ENCODE data around the gene MACF1. TPM values are rescaled to one million over a fixed set of nuclear protein-coding genes. Genes with fewer than 3 reads are reported as not detected.
"Not testable (repeated sequence)": the region's sequence is repeated elsewhere in the genome, so short reads cannot be mapped to it uniquely, and the experiment has no call there.

The MACF1 gene
- total RNA-seq, 1 donor, result 218 TPM

DNA sequence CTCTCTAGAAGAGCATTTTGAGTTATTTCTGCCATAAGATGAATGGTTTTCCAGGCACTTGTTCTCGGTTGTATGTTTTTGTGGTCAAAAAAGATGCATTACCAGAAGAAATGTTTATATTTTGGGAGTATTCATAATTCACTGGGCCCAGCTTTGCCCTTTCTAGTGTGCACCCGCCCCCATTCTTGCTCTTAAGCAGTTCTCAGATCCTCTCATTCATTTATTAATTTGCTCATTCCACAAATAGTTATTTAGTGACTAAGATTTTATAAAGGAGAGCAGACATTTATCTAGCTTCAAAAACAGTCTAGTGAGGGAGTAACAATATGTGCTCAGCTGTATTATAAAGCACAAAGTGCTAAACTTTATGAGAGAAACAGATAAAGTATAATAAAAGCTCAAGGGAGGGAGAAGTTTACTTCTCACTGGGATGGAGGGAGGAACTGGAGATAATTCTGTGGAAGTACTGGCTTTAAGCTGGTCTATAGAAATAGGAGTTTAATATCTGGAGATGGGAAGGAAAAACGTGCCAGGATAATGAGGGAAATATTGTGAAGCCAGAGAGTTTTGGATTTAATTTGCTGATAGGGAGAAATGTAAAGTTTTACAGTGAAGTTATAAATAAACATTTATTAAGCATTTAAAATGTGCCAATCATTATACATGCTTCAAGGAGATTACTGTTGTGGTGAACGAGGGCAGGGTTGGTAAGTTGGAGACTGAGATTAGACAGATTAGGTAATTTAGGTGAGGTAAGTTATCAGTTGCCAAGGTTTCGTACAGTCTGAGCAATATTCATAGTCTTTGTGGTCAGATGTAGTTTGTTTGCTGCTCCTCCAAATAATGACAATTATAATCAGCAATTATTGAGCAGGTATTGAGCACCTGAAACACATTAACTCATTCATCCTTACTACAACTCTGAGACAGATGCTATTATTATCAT is 9.1 kb upstream of the MACF1 start:
- no peaks in the 10 kb centered on the region for H3K9me3 ChIP-seq (ENCODE audit: low read depth, low read length)
- H3K4me3 ChIP-seq (ENCODE audit: low read length), result no peak overlapping the region
- H3K4me1 ChIP-seq (ENCODE audit: insufficient read depth, low read length), result peaks cover 64% of the 10 kb centered on the region
- no peaks in the 10 kb centered on the region for H3K27me3 ChIP-seq (ENCODE audit: insufficient read depth, low read length)

DNA sequence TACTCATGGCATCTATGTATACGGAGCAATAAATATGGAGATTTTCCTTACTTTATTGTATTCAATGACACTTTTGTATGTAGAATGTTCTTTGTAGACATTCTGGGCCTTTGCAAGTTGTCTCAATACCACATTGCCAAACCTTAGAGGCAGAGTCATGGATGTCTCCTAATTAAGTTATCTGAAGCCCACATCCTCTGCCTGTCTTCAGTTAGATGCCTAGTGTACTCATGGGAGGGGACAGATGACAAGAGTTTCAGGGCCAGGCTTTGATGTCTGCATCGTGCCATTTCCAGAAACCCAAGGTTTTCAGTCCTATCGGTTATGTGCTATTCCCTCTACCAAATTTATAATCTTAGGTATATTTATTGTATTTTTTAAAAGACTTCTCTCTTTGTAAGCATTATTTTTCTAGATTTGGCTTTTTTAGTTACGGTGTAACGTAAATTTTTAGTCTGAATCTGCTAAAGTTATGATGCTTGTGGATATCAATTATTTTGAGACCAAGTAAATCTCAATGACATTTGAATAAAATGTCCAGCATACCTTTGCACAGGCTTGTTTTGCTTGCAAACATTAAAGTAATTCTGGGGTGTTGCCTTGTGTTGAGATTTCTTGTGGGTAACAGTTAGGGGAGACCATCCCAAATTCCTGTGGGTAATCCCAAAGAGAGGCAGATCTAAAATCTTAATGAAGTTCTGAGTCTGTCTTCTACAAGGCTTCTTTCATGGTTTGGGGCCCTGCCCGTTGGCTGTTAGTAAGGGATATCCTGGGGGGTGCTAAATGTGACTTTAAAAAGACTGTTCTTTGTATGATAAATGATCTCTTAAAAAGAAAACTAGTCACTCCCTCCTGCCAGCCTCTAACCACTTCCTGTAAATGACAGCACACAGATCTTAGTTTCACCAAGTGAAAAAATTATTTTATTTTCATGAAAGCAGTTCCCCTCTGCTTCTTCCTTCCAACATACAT is 8.0 kb upstream of the MACF1 start:
- H3K4me1 ChIP-seq (ENCODE audit: insufficient read depth, low read length), result peaks cover 62% of the 10 kb centered on the region
- no peaks in the 10 kb centered on the region for H3K9me3 ChIP-seq (ENCODE audit: low read depth, low read length)
- H3K4me3 ChIP-seq (ENCODE audit: low read length), result no peak overlapping the region
- no peaks in the 10 kb centered on the region for H3K27me3 ChIP-seq (ENCODE audit: insufficient read depth, low read length)

DNA sequence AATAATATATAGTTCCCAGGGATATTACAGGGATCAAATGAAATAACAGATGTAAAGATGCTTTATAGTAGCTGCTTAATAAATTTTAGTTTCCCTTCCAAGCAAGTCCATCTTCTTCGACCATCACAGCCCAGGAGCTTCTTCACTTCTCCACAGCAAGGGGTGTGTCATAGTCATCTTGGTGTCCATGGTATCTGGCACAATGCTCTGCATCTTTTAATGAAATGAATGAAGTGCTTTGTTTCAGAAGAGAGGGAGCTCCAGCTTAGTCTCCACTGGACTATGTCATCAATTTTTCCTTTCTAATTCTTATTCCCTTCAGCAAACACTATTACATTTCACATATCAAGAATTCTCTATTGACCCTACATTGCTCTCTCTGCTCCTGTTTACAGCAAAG is 4.9 kb upstream of the MACF1 start:
- no peak overlapping the region for H3K4me3 ChIP-seq (ENCODE audit: low read length)
- H3K4me1 ChIP-seq (ENCODE audit: insufficient read depth, low read length), result peaks cover 43% of the 10 kb centered on the region
- H3K27me3 ChIP-seq (ENCODE audit: insufficient read depth, low read length), result no peaks in the 10 kb centered on the region
- H3K9me3 ChIP-seq (ENCODE audit: low read depth, low read length), result no peaks in the 10 kb centered on the region

GRCh38 chr1:39205102-39205780 is 746 bp downstream of the MACF1 start:
- peak overlapping the region; percentile 48 for H3K4me3 ChIP-seq (ENCODE audit: low read length)
- peaks cover 29% of the 10 kb centered on the region for H3K4me1 ChIP-seq (ENCODE audit: insufficient read depth, low read length)
- H3K9me3 ChIP-seq (ENCODE audit: low read depth, low read length), result no peaks in the 10 kb centered on the region
- no peaks in the 10 kb centered on the region for H3K27me3 ChIP-seq (ENCODE audit: insufficient read depth, low read length)

DNA sequence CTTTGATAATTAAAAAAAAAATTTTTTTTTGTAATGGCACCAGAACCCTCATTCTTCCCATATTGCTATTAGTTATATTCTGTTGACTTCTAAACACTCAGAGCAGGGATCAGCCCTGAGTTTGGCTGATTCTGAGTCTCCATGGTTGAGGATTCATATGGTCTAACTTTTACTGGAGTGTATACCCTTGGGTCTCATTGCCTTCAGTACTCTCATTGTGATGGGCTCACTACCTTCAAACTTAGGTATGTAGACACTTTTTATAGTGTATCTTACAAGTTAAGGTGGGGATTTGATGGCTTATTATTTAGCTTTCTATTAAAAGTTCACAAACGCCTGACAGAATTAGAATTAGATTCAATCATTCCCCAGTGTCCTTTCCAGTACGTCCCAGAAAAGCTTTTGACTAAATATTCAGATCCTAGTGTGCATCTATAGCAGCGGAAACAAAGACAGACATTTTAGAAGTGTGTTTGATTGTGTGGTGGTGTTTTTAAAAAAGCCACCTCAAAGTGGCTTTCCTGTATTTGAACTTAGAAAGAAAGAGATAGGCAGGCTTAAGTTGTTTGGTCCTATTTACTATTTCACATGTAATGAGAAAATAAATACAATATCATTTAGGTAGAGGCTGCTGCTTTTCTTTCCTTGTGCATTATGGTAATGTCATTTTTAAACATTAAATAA is 1.4 kb downstream of the MACF1 start:
- Histone ChIP-seq H3K4me3 (ENCODE audit: low read length) (peak overlapping the region; percentile 48), H3K27me3 (ENCODE audit: insufficient read depth, low read length) (no peaks in the 10 kb centered on the region), H3K4me1 (ENCODE audit: insufficient read depth, low read length) (peaks cover 29% of the 10 kb centered on the region), H3K9me3 (ENCODE audit: low read depth, low read length) (no peaks in the 10 kb centered on the region)

DNA sequence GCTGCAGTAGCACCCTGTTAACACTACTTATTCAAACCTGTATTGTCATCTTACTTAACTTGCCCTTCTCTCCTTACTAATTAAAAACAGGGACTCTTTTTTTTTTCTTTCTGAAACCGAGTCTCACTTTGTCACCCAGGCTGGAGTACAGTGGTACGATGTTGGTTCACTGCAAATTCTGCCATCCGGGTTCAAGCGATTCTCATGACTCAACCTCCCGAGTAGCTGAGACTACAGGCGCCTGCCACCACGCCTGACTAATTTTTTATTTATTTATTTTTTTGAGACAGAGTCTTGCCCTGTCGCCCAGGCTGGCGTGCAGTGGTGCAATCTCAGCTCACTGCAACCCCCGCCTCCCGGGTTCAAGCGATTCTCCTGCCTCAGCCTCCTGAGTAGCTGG is 3.9 kb downstream of the MACF1 start:
- not testable (repeated sequence) for H3K27me3 ChIP-seq (ENCODE audit: insufficient read depth, low read length); H3K9me3 ChIP-seq (ENCODE audit: low read depth, low read length); H3K4me3 ChIP-seq (ENCODE audit: low read length)
- peaks cover 31% of the 10 kb centered on the region for H3K4me1 ChIP-seq (ENCODE audit: insufficient read depth, low read length)

DNA sequence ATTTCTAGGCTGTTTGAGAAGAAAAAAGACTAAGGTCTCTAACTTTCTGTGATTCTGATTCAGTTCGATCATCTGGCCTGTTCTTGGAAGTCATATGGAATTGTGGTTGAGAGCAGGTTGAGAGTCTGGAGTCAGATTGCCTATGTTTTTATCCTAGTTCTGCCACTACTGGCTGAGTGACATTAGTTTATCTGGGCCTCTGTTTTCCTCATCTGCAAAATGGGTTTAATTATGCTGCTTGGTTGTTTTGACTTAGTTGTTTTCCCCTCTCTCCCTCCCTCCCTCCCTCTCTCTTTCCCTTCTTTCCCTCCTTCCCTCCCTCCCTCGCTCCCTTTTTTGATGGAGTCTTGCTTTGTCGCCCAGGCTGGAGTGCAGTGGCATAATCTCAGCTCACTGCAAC is 6.2 kb downstream of the MACF1 start:
- H3K27me3 ChIP-seq (ENCODE audit: insufficient read depth, low read length), result no peaks in the 10 kb centered on the region
- peaks cover 33% of the 10 kb centered on the region for H3K4me1 ChIP-seq (ENCODE audit: insufficient read depth, low read length)
- no peaks in the 10 kb centered on the region for H3K9me3 ChIP-seq (ENCODE audit: low read depth, low read length)
- H3K4me3 ChIP-seq (ENCODE audit: low read length), result no peak overlapping the region

DNA sequence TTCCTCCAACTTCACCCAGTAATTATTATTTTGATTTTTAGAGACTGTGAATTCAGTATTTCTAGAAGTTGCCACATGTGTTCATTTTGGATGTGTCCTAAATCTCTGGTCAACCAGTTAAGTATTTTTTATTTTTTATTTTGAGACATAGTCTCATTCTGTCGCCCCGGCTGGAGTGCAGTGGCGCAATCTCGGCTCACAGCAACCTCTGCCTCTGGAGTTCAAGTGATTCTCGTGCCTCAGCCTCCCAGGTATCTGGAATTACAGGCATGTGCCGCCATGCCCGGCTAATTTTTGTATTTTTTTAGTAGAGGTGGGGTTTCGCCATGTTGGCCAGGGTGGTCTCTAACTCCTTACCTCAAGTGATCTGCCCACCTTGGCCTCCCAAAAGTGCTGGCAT is 8.0 kb downstream of the MACF1 start:
- Histone ChIP-seq H3K9me3 (ENCODE audit: low read depth, low read length) (no peaks in the 10 kb centered on the region), H3K4me3 (ENCODE audit: low read length) (no peak overlapping the region), H3K27me3 (ENCODE audit: insufficient read depth, low read length) (no peaks in the 10 kb centered on the region), H3K4me1 (ENCODE audit: insufficient read depth, low read length) (peaks cover 34% of the 10 kb centered on the region)

- Histone ChIP-seq H3K4me1 (ENCODE audit: insufficient read depth, low read length) (peaks cover 44% of the 10 kb centered on the region), H3K4me3 (ENCODE audit: low read length) (no peak overlapping the region), H3K9me3 (ENCODE audit: low read depth, low read length) (no peaks in the 10 kb centered on the region), H3K27me3 (ENCODE audit: insufficient read depth, low read length) (no peaks in the 10 kb centered on the region)
Observed at GRCh38 chr1:39213511-39214002, 9.1 kb downstream of the MACF1 start.

GRCh38 chr1:39214021-39214713 is 9.7 kb downstream of the MACF1 start:
- Histone ChIP-seq H3K27me3 (ENCODE audit: insufficient read depth, low read length) (no peaks in the 10 kb centered on the region), H3K4me3 (ENCODE audit: low read length) (no peak overlapping the region), H3K4me1 (ENCODE audit: insufficient read depth, low read length) (peaks cover 50% of the 10 kb centered on the region), H3K9me3 (ENCODE audit: low read depth, low read length) (no peaks in the 10 kb centered on the region)

DNA sequence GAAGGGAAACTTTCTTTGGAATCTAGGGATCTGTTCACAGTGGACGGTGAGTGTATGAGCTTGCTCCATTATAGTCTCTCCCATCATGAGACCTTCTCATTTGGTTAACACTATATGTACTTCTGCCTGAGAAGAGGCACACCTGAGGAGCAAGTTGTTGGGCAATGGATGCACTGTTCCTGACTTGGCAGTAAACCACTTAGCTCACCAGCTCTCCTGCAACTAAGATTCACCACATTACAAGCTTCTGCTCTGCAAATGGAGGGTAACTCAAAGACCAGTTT is 10.2 kb downstream of the MACF1 start:
- Histone ChIP-seq H3K4me1 (ENCODE audit: insufficient read depth, low read length) (peaks cover 50% of the 10 kb centered on the region), H3K9me3 (ENCODE audit: low read depth, low read length) (no peaks in the 10 kb centered on the region), H3K27me3 (ENCODE audit: insufficient read depth, low read length) (no peaks in the 10 kb centered on the region), H3K4me3 (ENCODE audit: low read length) (no peak overlapping the region)

DNA sequence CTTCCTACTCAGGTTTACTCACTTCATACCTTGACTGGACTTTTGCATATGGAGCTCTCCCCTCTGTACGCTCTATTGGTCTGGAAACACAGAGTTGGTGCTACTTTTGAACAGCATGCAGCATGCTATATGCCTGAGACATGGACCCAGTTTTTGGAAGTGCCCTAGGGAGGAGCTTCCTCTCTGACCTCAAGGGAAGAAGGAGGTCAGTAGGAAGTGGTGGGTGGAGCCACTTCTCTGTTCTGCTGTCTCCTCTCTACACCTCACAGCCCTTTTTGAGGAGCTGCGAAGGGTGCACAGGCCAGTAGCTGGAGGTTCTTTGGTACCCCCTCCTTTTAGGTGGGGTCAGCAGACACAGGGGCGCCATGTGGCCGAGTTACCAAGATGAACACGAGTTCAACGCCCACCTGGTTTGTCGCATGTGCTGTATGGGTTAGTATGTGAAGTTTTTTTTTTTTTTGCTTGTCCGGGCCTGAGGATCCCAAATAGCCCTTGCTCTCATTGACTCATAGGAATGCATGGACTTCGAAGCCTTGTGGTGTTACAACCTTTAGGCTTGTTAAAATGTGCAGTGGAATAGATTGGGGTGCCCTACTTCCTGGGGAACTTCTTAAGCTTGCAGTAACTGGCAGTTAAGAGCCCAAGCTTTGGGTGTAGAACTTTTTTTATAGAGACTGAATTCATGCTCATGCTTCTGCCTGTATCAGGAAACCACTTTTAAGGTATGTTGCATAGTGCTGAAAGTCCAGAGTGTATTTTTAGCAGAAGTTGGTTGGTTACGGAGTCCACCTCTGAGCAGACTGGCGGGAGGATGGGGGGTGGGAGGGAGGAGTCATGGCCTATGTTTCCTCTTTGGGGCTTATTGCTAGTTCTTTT is 10.7 kb downstream of the MACF1 start:
- peaks cover 50% of the 10 kb centered on the region for H3K4me1 ChIP-seq (ENCODE audit: insufficient read depth, low read length)
- no peaks in the 10 kb centered on the region for H3K9me3 ChIP-seq (ENCODE audit: low read depth, low read length)

GRCh38 chr1:39216771-39217170 is 12.3 kb downstream of the MACF1 start:
- Histone ChIP-seq H3K4me3 (ENCODE audit: low read length) (peak overlapping the region; percentile 24), H3K27me3 (ENCODE audit: insufficient read depth, low read length) (no peaks in the 10 kb centered on the region), H3K4me1 (ENCODE audit: insufficient read depth, low read length) (peaks cover 56% of the 10 kb centered on the region), H3K9me3 (ENCODE audit: low read depth, low read length) (no peaks in the 10 kb centered on the region)

More for the DNA sequence above, 10.7 kb downstream of the MACF1 start:
- Histone ChIP-seq H3K27me3 (ENCODE audit: insufficient read depth, low read length) (no peaks in the 10 kb centered on the region), H3K4me3 (ENCODE audit: low read length) (peak overlapping the region; percentile 58)
